C4-2B (cell line): ENCODE results near the gene ACVR1.

Experiments
- H3K27ac ChIP-seq: fragments of 450-650 bp; 2 replicates; pipeline ENCODE4 v1.5.1; 2017
- ZFX ChIP-seq: fragments of 450-650 bp; IDR thresholded peaks from 2 replicates; pipeline ENCODE4 v1.6.1; 2017
- TF ChIP-seq, protein P1 (sequence below): fragments of 450-650 bp; conservative IDR thresholded peaks from 2 replicates; pipeline ENCODE4 v1.5.1; 2017; ENCODE audit warnings: mild to moderate bottlenecking

ACVR1 gene

DNA sequence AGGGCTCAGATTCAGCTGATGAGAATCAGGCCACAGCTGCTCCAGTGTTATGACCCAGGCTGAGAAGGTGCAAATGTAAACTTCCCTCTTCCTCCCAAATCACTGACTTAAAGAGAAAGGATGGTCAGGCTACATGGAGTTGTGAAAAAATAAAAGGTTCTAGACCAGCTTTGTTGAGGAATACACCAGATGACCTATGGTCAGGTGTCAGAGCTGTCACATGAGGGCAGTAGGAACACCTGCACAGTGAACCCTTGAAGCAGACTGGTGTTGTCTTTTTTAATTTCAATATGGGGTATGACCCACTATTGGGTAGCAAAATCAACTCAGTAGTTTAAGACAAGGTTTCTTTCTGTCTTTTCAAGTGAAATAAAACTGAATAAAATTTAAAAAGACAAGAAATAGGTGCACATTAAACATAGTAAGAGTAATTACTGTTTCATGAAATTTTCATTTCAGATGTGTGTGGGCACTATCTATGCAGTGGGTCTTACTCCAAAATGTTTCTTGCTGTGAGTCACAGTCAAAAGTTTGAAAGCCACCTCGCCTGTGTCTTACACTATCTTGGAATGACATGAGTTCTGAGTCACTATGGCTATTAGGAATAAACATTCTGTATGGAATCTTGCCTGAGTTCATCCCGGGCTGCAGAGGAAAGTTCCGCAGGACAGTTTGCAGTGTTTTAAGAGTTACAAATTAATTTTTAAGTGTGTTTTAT is 83.6 kb downstream of the ACVR1 start:
- no peak overlapping the region for H3K27ac ChIP-seq
- TF ChIP-seq, protein P1, sequence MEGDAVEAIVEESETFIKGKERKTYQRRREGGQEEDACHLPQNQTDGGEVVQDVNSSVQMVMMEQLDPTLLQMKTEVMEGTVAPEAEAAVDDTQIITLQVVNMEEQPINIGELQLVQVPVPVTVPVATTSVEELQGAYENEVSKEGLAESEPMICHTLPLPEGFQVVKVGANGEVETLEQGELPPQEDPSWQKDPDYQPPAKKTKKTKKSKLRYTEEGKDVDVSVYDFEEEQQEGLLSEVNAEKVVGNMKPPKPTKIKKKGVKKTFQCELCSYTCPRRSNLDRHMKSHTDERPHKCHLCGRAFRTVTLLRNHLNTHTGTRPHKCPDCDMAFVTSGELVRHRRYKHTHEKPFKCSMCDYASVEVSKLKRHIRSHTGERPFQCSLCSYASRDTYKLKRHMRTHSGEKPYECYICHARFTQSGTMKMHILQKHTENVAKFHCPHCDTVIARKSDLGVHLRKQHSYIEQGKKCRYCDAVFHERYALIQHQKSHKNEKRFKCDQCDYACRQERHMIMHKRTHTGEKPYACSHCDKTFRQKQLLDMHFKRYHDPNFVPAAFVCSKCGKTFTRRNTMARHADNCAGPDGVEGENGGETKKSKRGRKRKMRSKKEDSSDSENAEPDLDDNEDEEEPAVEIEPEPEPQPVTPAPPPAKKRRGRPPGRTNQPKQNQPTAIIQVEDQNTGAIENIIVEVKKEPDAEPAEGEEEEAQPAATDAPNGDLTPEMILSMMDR, result no peak
- TF ChIP-seq ZFX, result no peak

DNA sequence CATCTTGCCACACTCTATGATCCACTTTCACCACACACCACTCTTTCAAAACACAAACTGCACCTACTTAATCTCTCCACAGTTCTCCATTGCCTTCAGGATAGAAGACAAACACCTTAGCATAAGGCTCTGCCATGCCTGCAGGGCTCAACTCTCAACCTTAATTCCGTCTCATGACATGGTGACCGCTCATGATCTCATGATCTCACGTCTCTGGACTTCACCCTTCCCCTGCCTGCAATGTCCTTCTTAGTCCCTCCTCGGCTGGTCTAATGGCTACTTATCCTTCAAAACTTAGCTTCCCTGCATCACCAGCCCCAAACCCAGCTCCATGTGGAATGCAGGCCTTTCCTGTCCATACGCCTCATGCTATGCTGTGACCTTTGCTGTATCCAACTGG is 85.3 kb downstream of the ACVR1 start:
- no peak overlapping the region for H3K27ac ChIP-seq
- TF ChIP-seq, protein P1, result no peak
- TF ChIP-seq ZFX, result no peak

DNA sequence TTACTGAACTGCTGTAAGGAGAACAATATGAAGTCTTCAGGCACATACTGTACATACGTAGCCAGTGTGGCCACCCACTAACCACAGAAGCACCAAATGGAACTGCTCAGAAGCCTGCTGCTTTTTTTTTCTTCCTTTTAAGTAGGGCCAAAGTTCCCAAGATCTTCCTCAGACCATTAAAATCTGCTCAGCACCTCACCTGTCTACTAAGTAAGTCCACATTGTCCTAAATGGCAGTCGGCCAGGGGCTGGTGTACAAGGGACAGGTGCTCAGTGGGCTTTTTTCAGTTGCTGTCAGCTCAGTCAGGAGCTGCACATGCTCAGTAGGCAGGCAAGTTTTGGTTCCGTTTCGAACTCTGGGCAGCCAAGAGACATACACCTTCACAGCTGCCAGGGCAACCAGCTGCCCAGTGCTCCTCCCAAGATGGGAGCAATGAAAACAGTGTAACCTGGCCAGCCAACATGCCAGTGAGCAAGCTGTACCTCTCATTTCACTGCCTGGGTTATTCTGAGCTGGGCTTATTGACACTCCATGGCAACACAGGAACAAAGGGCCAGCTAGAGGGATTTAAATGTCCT is 86.1 kb downstream of the ACVR1 start:
- no peak overlapping the region for H3K27ac ChIP-seq
- no peak for TF ChIP-seq ZFX
- TF ChIP-seq, protein P1, result no peak

DNA sequence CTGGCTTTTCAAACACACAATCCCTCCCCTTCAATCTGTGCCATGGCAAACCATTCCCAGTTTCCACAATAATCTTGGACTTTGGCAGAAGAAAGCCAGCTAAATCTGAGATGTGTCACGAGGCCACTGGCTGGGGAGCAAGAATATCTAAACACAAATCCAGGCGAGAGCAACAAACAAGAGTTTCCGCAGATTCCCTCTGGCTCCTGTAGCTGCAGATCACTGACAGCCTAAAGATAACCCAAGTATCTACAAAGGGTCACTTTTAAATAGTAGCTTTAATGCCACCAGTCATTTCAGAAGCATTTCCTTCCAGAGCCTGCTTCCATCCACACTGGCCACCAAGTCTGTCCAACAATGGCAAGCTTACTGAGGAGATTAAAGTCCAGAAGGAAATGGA is 86.9 kb downstream of the ACVR1 start:
- no peak for TF ChIP-seq ZFX
- TF ChIP-seq, protein P1, result no peak
- no peak overlapping the region for H3K27ac ChIP-seq

DNA sequence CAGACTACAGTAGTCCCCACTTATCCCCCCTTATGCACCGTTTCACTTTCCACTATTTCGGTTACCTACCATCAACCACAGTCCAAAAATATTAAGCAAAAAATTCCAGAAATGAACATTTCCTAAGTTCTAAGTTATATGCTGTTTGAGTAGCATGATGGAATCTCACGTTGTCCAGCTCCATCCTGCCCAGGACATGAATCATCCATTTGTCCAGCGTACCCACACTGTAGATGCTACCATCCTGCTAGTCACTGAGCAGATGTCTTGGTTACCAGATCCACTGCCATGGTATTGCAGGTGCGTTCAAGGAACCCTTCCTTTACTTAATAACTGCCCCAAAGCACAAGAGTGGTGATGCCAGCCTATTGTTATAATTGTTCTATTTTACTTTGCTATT is 87.9 kb downstream of the ACVR1 start:
- no peak overlapping the region for H3K27ac ChIP-seq
- TF ChIP-seq, protein P1, result no peak

DNA sequence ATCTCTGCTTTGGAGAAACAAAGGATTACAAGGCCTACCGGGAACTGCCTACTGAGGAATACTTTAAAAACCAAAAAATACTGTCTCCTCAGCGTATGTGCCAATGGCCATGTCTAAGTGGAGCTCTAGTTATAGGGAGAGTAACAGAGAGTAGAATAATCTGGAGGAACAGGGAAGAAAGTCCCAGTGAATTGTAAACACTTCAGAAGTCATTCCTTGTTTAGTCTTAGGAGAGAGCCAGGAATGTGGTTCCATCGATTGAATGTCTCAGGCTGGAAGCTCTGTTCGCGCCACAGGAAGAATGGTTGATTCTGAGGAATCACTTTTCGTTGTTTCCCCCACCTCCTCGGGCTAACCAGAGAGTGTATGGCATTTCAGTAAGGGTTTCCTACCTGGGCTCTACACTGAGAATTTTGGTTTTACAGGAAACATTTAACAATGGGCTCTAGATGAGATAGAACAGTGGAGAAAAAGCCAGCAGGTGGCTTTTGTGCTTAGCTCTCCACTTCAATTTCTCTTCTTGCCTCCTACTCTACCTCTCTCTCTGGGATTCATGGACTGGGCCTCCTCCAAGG is 88.7 kb downstream of the ACVR1 start:
- H3K27ac ChIP-seq, result no peak overlapping the region
- TF ChIP-seq, protein P1, result no peak
- TF ChIP-seq ZFX, result no peak

DNA sequence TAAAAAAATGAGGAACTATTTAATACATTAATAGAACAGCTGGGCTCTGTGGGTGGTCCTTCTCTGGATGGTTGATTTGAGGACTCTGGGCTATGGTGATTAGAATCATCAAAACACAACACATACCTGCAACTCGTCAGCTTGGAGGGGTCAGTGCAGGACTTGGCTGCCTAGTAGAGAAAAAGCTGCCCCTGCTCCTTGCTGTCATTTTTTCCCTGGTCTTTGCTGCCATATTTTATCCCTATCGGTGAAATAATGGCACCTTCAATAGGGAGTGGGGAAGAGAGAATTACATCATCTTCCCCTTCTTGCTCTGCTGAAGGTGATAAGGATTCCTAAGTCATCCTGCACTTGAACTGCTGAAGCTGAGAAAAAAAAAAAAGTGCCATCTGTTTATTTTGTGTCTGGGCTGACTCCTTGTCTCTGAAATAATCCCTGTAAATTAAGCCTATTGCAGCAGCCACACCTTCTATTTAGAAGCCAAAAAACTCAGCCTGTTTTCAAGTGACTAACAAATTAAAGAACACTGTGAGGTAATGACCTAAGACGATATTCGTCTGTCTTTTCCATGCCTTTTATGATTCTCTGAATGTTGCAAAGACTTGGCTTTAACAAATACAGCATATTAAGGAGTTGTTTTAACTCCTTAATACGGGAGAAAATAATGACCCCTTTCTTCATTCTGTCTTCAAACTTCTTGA is 89.3 kb downstream of the ACVR1 start:
- H3K27ac ChIP-seq, result no peak overlapping the region
- no peak for TF ChIP-seq ZFX
- TF ChIP-seq, protein P1, result no peak
